MCF 10A (cell line): ENCODE measurements around the gene FAAP100. TPM values are rescaled to one million over a fixed set of nuclear protein-coding genes. Genes with fewer than 3 reads are reported as not detected.

Experiments used
- BruUV-seq: library from RNA; stranded (reverse); fragments of 400-500 nt; replicated peaks from 2 replicates; lab custom pipeline; 2021; lab: Mats Ljungman, UMichigan
- CTCF ChIA-PET: fragments of 300-600 bp; sonication (Branson Sonifier 250); formaldehyde crosslinking; extraction: SDS; loops from one replicate; lab custom pipeline; 2021; ENCODE audit warnings: antibody characterized with exemption, inconsistent platforms; lab: Yijun Ruan, JAX
- POLR2A ChIA-PET: fragments of 300-600, 350-650 bp; sonication (Branson Sonifier 250); formaldehyde crosslinking; extraction: SDS; loops from one replicate; lab custom pipeline; 2020; ENCODE audit warnings: antibody characterized with exemption, inconsistent platforms; lab: Yijun Ruan, JAX
- DNase-seq: peaks from one replicate; pipeline ENCODE4 v3.0.0-alpha.2; 2018; ENCODE audit not compliant: unreplicated experiment
- H3K27ac Mint-ChIP-seq: one replicate; pipeline ENCODE4 v1.8.0; 2022; ENCODE audit warnings: mild to moderate bottlenecking, low read depth, mixed read lengths; ENCODE audit not compliant: unreplicated experiment
- H3K27me3 Mint-ChIP-seq: one replicate; pipeline ENCODE4 v1.8.0; 2022; ENCODE audit warnings: mixed read lengths; ENCODE audit not compliant: insufficient read depth, unreplicated experiment
- H3K36me3 Mint-ChIP-seq: one replicate; pipeline ENCODE4 v1.8.0; 2022; ENCODE audit warnings: mild to moderate bottlenecking, moderate library complexity, mixed read lengths; ENCODE audit not compliant: insufficient read depth, unreplicated experiment
- H3K4me1 Mint-ChIP-seq: one replicate; pipeline ENCODE4 v1.8.0; 2022; ENCODE audit warnings: mixed read lengths; ENCODE audit not compliant: insufficient read depth, unreplicated experiment
- H3K4me3 Mint-ChIP-seq: one replicate; pipeline ENCODE4 v1.8.0; 2022; ENCODE audit warnings: mild to moderate bottlenecking, moderate library complexity, mixed read lengths; ENCODE audit not compliant: unreplicated experiment
- H3K9me3 Mint-ChIP-seq: one replicate; pipeline ENCODE4 v1.8.0; 2022; ENCODE audit warnings: mixed read lengths; ENCODE audit not compliant: unreplicated experiment
- CTCF ChIP-seq: fragments of 200-600 bp; IDR thresholded peaks from one replicate; pipeline ENCODE4 v1.8.0; 2022; ENCODE audit warnings: antibody characterized with exemption, mild to moderate bottlenecking; ENCODE audit not compliant: unreplicated experiment
- intact Hi-C: fragments of 100-400 bp; cut with micrococcal nuclease; formaldehyde crosslinking; loops from 2 replicates; pipeline ENCODE4 v1.14.1; 2022
- total RNA-seq: library from RNA; stranded (reverse); gene quantifications from 2 replicates; pipeline ENCODE4 v1.2.3, GENCODE V29; 2022

The FAAP100 gene
- total RNA-seq, 1 experiment from 2014 or later, result 32.5 TPM

- no peak for DNase-seq
- H3K9me3 Mint-ChIP-seq, result no peaks in the 10 kb centered on the region
- ChIA-PET POLR2A (no interaction called here), CTCF (no interaction called here)
- no peaks in the 10 kb centered on the region for H3K4me1 Mint-ChIP-seq
- no TSS peak for BruUV-seq
- H3K36me3 Mint-ChIP-seq, result peaks cover 6% of the 10 kb centered on the region
- no peaks in the 10 kb centered on the region for H3K27me3 Mint-ChIP-seq
- TF ChIP-seq CTCF, result no peak
- intact Hi-C loops, result no loop called here
- no peak overlapping the region for H3K4me3 Mint-ChIP-seq
- H3K27ac Mint-ChIP-seq, result no peak overlapping the region
These were observed 22.7 kb downstream of the FAAP100 start for GRCh38 chr17:81529437-81529803.

GRCh38 chr17:81528651-81529436 is 23.3 kb downstream of the FAAP100 start:
- H3K27ac Mint-ChIP-seq, result no peak overlapping the region
- intact Hi-C loops, result no loop called here
- no peak overlapping the region for H3K4me3 Mint-ChIP-seq
- H3K9me3 Mint-ChIP-seq, result no peaks in the 10 kb centered on the region
- CTCF ChIA-PET, result no interaction called here
- POLR2A ChIA-PET, result no interaction called here
- H3K36me3 Mint-ChIP-seq, result peaks cover 6% of the 10 kb centered on the region
- H3K4me1 Mint-ChIP-seq, result no peaks in the 10 kb centered on the region
- DNase-seq, result no peak
- no TSS peak for BruUV-seq
- TF ChIP-seq CTCF, result no peak
- H3K27me3 Mint-ChIP-seq, result no peaks in the 10 kb centered on the region

GRCh38 chr17:81528384-81528650 is 23.8 kb downstream of the FAAP100 start:
- TF ChIP-seq CTCF, result no peak
- H3K36me3 Mint-ChIP-seq, result peaks cover 6% of the 10 kb centered on the region
- POLR2A ChIA-PET, result no interaction called here
- no peak overlapping the region for H3K4me3 Mint-ChIP-seq
- no peak for DNase-seq
- CTCF ChIA-PET, result no interaction called here
- H3K27ac Mint-ChIP-seq, result no peak overlapping the region
- intact Hi-C loops, result no loop called here
- H3K4me1 Mint-ChIP-seq, result no peaks in the 10 kb centered on the region
- H3K9me3 Mint-ChIP-seq, result no peaks in the 10 kb centered on the region
- no peaks in the 10 kb centered on the region for H3K27me3 Mint-ChIP-seq
- no TSS peak for BruUV-seq

GRCh38 chr17:81527591-81528383 is 24.4 kb downstream of the FAAP100 start, which contains the start of gene FSCN2:
Gene FSCN2 (plus strand): TSS chr17:81528377. CDS start chr17:81528532, 155 bp downstream.
- Mint-ChIP-seq H3K36me3 (peaks cover 6% of the 10 kb centered on the region), H3K27me3 (no peaks in the 10 kb centered on the region), H3K9me3 (no peaks in the 10 kb centered on the region), H3K4me1 (no peaks in the 10 kb centered on the region), H3K27ac (no peak within 1 kb of the TSS), H3K4me3 (no peak within 1 kb of the TSS)
- TF ChIP-seq CTCF, result no peak
- ChIA-PET CTCF (no interaction called here), POLR2A (no interaction called here)
- no TSS peak for BruUV-seq
- intact Hi-C loops, result no loop called here
- no peak for DNase-seq
